Pons (tissue), 1 donor: ENCODE data around the gene FBXO21.

Experiments used
- DNase-seq: peaks from one replicate; pipeline ENCODE4 v3.0.0-alpha.2; 2016; ENCODE audit warnings: low spot score

Gene FBXO21

DNA sequence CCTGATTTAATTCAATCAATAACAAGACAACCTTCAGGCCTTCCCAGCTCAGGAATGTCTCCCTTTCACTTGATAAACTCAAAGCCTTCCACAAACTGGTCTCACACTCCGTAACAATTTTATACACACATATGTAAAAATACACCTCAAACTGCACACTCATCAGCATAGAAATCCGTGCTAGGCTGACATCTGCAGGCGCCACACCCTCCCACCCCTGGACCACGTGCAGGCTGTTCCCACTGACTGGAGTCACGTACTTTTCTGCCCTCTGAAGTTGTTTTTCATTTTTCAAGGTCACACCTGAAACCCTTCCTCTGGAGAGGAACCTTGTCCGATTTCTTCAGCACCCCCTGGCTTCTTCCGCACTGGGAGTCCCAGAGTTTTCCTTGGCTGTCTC is 27.6 kb downstream of the FBXO21 start:
- DNase-seq = no peak

DNA sequence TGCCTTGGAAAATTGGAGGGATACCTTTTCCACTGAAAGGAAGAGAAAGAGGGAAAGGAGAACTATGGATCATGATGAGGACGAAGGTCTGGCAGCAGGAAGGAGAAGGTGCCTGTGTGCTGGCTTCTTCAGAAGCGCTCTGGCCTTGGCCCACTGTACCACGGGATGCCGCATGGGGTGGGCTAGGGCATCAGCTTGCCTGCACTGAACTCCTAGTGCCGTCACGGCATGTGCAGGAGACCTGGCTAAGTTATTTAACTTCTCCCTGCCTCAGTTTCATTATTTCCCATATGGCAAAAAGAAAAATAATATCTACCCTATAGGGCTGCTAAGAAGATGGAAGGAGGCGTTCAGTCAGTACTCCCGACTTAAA is 28.1 kb downstream of the FBXO21 start:
- no peak for DNase-seq

DNA sequence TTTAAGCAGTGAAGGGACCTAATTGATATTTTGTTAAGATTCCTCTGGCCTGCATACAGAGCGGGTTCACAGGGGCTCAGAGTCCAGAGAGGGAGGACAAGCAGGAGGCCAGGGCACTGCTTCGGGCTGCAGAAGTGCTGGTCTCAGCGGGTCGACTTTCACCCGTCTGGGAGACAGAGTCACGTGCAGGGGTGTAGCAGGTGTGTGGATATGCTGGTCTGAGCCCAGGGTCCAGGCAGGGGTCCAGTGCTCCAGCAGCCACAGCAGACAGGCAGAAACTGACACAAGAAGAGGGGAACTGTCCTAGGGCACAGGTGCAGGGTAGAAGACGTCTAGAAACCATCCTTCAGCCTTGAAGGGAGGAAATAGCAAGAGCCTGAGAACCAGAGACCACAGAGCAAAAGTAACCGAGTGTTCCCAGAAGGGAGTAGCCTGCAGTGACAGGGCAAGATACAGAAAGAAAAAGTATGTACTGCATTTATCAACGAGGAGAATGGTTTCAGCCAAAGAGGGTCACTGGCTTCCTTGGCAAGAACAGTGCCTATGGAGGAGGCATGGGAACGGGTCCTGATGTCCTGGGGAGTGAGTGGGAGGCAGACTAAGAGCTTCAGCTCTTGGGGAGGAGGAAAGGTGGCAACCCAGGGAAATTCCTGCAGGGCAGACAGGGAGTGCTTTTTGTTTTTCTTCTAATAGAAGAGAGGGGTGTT is 28.7 kb downstream of the FBXO21 start:
- no peak for DNase-seq

DNA sequence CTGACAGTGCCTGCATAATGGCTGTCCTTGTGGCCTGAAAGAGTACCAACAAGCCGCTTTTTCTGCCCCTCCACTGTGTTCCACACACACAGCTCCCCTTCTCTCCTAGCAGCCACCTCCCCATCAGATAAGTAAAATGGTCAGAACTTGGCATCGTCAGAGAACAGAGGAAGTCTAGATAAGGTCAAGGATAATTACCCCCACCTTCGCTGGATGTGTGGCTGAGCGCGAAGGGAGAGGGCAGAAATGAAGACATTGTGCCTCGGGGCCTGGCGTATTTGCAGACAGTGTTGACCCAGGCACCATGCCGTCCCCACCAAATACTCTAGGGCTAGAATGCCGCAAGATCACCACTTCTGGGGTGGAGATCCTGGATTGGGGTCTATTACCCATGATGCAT is 30.6 kb downstream of the FBXO21 start:
- DNase-seq = no peak

DNA sequence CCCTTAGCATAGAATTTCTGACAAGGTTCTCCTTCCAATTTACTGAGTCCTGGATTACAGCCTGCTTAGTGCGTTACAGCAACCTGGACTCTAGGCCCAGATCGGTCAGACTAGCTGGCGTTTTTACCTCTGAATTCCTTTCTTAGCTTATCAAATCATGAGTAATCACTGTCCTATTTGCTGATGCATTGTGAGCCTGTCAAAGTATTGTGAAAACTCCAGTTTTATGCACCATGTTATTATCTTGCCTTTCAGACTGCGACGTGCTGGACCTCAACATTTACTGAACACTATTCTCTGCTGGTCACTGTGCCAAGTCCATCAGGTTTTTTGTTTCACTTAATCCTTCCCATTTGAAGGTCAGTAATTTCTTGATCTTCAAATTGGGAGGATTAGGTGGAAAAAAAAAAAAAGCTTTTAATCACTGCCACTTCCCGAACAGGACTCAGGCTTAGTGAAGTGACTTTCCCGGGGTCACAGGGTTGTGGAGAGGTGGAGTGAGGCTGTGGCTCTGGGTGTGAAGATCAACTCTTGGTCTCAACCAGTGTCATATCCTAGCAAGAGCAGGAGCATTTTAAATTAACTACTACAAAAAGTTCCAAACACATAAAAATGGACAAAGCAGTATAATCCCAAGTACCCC is 31.2 kb downstream of the FBXO21 start:
- DNase-seq = no peak

DNA sequence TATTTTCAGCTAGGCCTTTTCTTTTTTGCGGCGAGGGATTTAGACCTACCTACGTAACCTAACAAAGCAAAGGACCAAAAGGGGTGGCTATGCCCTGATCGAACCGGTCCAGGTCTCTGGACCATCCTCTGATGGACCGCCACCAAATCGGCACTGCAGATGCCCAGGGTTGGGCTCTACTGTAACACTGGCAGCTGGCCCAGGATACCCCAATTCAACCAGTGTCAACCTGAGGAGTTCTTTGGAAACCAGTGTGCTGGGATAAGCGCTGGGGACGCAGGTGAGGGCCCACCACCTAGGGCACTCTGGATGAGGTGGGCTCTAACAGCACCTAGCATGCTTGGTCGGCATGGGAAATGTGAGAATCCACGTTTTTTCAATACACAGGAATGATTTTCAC is 32.2 kb downstream of the FBXO21 start:
- DNase-seq = no peak

DNA sequence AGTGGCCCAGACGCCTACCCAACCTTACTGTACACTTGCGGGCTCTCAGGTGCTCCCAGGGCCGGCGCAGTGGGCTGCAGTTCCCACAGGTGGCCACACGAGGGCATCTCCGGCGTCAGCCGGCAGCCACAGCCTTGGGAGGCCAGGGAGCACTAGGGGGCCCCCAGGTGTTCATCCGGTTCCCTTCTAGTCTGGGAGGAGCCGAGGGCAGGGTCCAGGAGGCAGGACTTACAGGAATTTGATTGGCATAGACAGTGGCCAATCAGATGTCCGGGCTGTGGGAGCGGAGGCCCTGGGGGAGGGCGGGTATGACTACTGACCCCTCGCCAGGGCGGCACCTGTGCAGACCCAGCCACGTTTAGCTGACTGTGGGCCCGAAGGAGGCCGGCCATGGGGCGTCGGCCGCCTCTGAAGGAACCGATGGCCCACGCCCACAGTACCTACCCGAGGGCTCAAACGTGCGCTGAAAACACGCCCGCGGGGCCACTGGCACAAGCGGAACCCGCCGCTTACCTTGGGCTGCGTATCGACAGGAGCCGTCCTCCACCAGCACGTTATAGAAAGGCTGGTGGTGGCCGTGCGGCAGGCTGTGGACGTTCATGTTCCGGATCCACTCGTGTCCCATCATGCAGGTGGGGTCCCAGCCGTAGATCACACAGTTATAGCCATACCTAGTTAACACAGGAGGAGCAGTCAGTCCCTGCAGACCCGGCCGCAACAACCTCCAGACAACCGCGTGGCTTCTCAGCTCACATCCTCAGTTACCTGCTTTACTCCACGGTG is 34.8 kb downstream of the FBXO21 start:
- no peak for DNase-seq

DNA sequence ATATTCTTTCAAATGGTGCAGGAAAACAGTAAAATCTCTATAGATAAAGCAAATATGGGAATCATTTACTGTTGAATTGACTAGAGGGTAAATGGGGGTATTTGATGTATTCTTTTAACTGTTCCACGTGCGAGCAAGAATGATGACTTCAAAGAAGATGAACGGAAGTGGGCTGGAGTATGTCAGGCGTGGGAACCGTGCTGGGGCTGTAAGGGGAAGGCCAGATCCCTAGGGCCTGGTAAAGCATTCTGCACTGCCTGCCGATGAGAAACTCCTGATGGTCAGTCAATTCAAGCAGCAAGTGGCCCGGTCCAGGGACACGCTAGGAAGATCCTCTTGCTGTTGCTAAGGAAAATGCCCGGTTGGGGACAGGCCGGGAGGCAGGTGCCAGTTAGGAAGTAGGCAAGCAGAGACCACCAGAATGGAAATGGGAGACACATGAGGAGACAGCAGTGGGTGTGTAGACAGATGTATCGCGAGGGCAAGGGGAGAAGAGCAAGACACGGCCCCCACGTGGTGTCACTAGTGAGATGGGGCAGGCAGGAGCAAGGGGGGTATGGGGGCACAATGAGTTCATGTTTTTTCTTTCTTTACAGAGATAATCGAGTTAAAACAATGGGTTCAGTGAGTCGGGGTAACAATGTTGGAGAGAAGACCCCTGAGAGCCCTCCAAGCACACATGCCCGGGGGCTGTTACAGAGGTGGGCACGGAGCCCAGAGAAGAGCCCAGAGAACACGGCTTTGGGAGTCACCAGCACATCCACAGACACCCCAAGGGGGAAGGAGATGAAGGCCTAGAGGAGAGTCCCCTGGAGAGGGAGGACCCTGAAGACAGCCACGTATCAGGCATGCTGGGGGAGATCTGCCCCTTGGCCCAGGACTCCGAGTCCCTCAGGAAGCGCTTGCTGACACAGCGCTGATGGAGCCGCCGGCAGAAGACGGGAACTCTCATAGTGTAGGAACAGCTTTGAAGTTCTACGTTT is 37.2 kb downstream of the FBXO21 start:
- no peak for DNase-seq

DNA sequence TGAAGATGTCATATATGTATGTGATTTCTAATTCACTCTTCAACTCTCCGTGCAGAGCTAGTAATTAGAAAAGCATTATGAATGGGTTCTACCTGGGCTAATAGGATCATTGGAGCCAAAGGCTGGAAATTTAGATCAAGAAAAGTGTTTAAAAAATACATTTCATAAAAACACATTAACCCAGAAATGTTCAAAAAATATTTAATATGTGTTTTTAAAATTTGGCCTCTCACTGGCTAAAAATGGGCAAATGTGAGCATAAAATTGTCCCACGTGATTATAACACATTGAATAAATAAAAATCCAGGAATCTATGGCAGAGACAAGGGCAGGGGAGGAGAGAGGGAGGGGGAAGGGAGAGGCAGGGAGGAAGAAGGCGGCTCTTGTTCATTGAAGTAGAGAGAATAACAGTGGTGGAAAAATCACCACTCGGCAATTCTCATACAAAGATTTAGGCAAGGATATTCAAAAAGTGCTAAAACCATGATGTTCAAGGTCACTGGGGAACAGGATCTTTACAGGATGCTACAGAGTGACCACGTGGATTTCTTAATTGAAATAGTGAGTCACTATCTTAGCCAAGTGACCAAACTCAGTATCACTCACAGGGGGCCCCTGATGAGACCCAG is 38.8 kb downstream of the FBXO21 start:
- DNase-seq = no peak

DNA sequence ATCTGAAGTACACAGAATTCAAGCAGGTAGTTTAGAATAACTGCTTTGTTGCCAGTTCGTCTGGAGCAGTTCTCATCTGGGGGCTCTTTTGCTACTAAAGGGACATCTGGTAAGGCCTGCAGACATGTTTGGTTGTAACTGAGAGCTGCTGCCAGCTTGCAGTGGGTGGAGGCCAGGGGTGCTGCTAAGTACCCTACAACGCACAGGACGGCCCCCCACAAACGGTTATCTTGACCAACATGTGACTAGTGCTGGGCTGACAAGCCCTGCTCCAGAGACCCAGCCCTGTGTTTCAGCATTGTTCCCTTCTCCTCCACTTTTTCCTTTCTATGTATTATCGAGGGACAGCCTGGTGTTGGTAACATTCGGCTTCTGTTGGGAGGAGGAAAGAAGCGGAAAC is 40.8 kb downstream of the FBXO21 start:
- no peak for DNase-seq

DNA sequence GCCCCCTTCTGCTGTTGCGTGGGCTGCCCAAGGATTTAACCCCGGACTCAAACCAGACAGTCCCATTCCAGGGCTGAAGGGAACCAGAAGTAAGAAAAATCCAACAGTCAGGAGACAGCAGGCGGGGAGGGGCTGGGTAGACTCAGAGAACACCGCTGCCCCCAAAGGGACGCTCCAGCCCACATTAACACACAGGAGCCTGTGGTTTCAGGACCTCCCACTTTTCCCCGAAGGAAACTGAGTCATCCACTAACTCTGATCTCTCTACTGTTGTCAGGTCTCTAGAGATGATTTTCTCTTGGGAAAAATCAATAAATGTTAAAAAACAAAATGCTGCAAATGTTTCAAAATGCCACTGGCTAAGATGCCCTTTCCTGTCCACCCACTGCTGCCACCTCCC is 41.6 kb downstream of the FBXO21 start:
- no peak for DNase-seq

DNA sequence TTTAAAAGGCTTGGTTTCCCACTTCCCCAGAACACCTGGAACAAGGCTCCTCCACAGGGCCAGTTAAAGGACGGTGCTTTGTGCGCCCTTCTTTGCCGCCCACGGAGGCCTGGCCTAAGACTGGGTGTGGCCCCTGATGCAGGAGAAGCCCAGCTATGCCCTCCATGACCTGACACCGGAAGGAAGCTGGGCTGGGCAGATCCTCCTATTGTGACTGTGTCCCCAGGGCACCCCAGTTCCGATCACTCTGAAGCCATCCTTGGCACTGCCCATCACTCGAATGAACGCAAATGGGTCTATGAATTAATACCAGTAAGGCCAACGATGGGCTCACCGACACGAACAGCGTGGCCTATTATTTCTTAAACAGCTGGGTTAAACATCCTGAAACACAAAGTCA is 42.6 kb downstream of the FBXO21 start:
- DNase-seq = no peak

DNA sequence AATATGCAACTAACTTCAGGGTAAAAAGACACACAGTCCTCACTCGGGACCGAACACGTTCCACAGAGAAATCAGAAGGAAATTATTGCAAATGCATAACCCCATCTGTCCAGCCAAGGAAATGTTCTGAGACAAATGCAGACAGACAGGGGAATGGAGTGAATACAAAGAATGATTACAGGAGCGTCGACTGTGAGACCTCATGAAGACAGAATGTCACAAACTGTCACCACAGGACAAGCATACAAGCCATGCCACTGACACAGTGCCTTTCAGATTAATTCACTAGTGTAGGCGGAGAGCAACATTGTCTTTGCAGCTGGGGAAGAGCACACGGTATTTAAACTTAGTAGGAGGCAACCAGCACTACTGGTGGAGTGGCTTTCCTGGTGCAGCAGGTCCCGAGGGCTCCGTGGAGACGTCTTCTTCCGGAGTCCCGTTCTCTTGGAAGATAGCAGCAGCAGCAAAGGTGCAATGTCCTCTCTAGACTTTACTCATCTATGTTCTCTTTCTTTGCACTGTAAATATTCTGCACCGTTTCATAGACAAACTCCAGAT is 44.6 kb downstream of the FBXO21 start:
- no peak for DNase-seq

DNA sequence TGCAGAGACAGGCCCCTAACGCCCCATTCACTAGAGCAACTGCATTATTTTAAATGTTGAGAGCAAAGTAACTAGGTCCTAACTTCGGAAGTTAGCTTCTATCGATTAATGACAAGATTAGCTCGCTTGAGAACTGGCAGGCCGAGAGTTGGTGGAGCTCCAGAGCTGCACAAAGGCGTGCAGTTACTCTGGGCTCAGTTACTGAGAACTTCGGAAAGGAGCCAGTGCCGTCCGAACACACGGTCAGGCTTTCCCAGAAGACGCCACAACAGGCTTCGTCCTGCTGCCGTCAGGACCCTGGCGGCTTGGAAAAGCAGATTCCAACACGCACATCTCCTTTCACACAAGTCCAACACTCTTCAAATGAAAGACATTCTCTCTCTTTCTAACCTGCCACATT is 45.7 kb downstream of the FBXO21 start:
- peak; percentile 40 for DNase-seq

DNA sequence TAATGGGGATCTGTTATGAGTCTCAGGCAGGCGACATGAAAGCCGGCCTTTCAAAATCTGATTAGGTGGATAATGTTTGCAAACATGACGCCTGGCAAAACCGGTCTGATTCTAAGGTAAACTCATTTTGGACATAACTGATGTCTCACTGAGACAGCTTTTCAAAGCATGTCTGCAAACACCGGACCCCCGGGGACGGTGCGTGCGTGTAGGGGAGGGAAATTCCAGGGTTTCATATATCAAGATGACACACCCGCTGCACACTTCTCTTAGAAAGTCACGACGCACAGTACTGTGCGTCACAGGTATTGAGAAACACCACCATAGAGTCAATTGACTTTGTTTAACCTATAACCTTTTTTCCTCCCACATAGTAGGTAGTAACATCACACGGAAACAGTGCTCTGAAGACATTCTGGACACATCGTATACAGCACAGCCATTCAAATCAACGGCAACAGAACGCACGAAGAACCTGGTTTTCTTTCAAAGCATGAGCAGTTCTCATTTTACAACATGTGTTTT is 47.2 kb downstream of the FBXO21 start:
- no peak for DNase-seq

DNA sequence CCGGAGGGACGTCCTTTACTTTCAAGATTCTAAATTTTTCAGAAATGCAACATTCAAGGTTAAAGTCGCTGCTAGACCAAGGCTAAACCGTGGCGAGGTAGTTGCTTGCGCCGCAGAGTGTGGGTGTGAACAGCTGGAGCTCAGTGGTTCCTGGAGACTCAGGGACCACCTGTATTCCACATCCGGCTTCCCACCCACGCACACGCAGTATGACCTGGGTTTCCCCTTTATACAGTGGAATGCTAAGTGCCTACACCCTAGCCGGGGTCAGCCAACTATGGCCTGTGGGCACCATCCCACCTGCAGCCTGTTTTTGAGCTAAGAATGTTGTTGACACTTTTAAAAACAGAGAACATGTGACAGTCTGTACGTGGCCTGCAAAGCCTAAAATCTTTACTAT is 48.2 kb downstream of the FBXO21 start:
- DNase-seq = no peak

DNA sequence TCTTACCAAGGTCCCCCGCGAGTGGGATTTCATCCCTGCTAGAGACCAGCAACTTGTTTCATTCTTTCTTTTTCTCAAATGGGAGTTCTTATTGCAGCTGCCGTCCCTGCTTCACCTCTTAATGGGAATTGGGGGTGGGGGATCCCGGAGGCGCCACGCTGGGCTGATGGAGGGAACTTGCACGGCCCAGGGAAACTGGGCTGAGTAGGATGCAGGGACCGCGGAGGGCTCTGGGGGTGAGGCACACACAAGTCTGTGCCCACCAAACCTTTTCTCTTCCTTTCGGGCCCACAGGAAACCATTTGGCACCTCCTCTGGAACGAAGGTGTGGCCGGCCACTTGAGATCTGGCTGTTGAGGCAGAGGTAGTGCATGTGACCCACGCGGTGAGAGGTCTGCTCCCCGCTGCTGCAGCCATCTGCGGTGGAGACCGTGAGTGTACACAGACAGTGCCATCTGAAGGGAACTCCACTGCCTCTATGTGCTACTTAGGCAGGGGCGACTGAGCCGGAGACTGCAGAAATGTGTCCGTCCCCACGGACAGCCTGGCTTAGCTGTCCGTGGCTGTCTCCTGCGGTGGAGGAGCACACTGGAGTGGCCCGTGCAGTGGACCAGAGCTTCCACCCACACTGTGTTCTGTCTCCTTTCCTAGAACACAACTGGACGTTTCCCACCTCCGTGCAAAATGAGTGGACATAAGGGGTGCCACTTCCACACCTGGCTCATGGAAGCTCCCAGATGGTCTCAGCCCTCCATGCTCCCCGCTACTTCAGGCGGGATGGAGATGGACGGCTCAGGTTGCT is 49.0 kb downstream of the FBXO21 start:
- DNase-seq = no peak

DNA sequence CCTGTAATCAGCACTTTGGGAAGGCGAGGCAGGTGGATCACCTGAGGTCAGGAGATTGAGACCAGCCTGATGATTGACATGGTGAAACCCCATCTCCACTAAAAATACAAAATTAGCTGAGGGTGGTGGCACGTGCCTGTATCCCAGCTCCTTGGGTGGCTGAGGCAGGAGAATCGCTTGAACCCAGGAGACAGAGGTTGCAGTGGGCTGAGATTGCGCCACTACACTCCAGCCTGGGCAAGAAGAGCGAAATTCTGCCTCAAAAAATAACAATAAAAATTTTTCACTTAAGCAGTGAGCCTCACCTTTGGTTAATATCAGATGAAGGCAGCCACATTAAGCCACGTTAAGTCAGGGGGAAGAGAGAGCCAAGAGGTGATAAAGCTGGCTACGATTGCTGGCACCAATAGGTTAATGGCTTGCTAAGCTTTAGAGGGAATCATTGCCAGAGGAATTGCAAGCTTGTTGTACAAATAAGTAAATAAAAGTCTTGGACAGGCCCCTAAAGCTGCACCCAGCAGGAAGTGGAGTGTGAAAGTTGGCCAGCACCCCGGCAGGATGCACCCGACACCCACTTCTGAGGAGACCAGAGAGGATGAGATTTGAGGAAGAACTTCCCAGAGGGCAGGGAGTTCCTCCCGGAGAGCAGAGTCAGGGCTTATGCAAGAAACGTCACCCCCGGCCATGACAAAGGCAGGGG is 49.7 kb downstream of the FBXO21 start:
- no peak for DNase-seq

DNA sequence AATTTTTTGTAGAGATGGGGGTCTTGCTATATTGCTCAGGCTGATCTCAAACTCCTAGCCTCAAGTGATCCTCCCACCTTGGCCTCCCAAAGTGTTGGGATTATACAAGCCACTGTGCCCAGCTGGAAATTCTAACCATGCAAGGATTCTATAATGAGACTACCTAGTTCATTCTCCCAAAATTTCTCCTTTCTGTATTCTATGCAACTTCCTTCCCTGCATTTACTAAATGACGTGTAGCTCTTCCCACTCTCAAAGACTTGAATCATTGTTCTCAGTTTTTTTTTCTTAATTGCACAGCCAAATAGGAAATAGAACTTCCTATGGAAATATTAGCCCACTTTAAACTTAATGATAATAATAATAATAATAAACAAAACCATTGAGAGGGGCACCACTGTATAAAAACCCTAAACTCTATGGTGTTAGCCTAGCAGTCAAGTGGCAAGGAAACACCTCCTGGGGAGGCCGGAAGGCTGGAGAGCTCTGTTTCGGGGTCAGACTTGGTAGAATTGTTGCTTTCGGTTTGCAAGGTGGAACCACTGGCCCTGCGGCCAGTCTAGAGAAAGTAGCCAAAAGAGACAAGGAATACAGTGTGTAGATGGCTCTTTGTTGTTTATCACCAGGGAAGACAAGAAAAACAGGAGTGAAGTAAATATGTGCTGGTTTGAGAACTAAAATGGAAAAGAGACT is 51.1 kb downstream of the FBXO21 start:
- no peak for DNase-seq
